Mesenchymal stem cell (in vitro differentiated cells and primary cell): Measurements from ENCODE around the gene ATOSA.

ENCODE experiments used
- DNase-seq: peaks from one replicate; pipeline ENCODE4 v3.0.0-alpha.2; 2013
- H2AFZ ChIP-seq: one replicate; pipeline ENCODE4 v1.6.1; 2013; ENCODE audit warnings: low read depth, mild to moderate bottlenecking, control low read depth, inconsistent platforms, low read length, moderate library complexity
- H2AK5ac ChIP-seq: 2 replicates; pipeline ENCODE4 v1.6.1; 2013; ENCODE audit warnings: low read length, moderate library complexity, mild to moderate bottlenecking, inconsistent platforms; ENCODE audit not compliant: severe bottlenecking
- H2BK120ac ChIP-seq: one replicate; pipeline ENCODE4 v1.6.1; 2013; ENCODE audit warnings: low read depth, mild to moderate bottlenecking, inconsistent platforms, low read length, moderate library complexity
- H2BK12ac ChIP-seq, 2 experiments: one replicate each; pipeline ENCODE4 v1.6.1; 2013; ENCODE audit warnings: inconsistent platforms in 2 of 2, low read length in 2 of 2, mild to moderate bottlenecking in 2 of 2, moderate library complexity in 2 of 2, control low read depth in 1 of 2
- H2BK15ac ChIP-seq: one replicate; pipeline ENCODE4 v1.6.1; 2013; ENCODE audit warnings: mild to moderate bottlenecking, low read depth, inconsistent platforms; ENCODE audit not compliant: poor library complexity, severe bottlenecking
- H2BK5ac ChIP-seq: 2 replicates; pipeline ENCODE4 v1.6.1; 2013; ENCODE audit warnings: low read depth, mild to moderate bottlenecking, low read length, control low read depth, inconsistent platforms; ENCODE audit not compliant: poor library complexity, severe bottlenecking
- H3K14ac ChIP-seq, 2 experiments: one replicate each; pipeline ENCODE4 v1.6.1; 2013; ENCODE audit warnings: inconsistent platforms in 2 of 2, low read length in 2 of 2, control low read depth in 1 of 2, mild to moderate bottlenecking in 1 of 2, moderate library complexity in 1 of 2
- H3K18ac ChIP-seq, 2 experiments: one replicate each; pipeline ENCODE4 v1.6.1; 2013; ENCODE audit warnings: inconsistent platforms in 2 of 2, low read length in 2 of 2, control low read depth in 1 of 2, low read depth in 1 of 2, mild to moderate bottlenecking in 1 of 2
- H3K23ac ChIP-seq, 2 experiments: one replicate each; pipeline ENCODE4 v1.6.1; 2013; ENCODE audit warnings: inconsistent platforms in 2 of 2, low read length in 2 of 2, mild to moderate bottlenecking in 2 of 2, moderate library complexity in 2 of 2, control low read depth in 1 of 2
- H3K27ac ChIP-seq: 2 replicates; pipeline ENCODE4 v1.5.1; 2013; ENCODE audit warnings: mild to moderate bottlenecking, moderate library complexity, low read length, control low read depth, inconsistent platforms; ENCODE audit not compliant: poor library complexity, severe bottlenecking
- H3K27me3 ChIP-seq, 2 experiments: 2 replicates each; pipeline versions ENCODE4 v1.6.1 to v1.7.0; 2013; ENCODE audit warnings: low read length in 2 of 2, mild to moderate bottlenecking in 2 of 2, moderate library complexity in 2 of 2, control low read depth in 1 of 2, inconsistent platforms in 1 of 2; ENCODE audit not compliant: control insufficient read depth in 1 of 2, insufficient read depth in 1 of 2
- H3K36me3 ChIP-seq, 2 experiments: 2 replicates each; pipeline versions ENCODE4 v1.6.1 to v1.7.0; 2013; ENCODE audit warnings: low read length in 2 of 2, control low read depth in 1 of 2, inconsistent platforms in 1 of 2, low read depth in 1 of 2, mild to moderate bottlenecking in 1 of 2; ENCODE audit not compliant: insufficient read depth in 2 of 2, control insufficient read depth in 1 of 2
- H3K4ac ChIP-seq, 2 experiments: one replicate each; pipeline ENCODE4 v1.6.1; 2013; ENCODE audit warnings: inconsistent platforms in 2 of 2, low read length in 2 of 2, mild to moderate bottlenecking in 2 of 2, moderate library complexity in 2 of 2, control low read depth in 1 of 2, low read depth in 1 of 2
- H3K4me1 ChIP-seq: 2 replicates; pipeline ENCODE4 v1.6.1; 2013; ENCODE audit warnings: low read depth, low read length, control low read depth; ENCODE audit not compliant: control insufficient read depth, insufficient read depth
- H3K4me2 ChIP-seq: 2 replicates; pipeline ENCODE4 v1.6.1; 2013; ENCODE audit warnings: low read length, mild to moderate bottlenecking, inconsistent platforms; ENCODE audit not compliant: poor library complexity, severe bottlenecking
- H3K4me3 ChIP-seq, 2 experiments: 2 replicates each; pipeline versions ENCODE4 v1.5.1 to v1.7.0; 2013; ENCODE audit warnings: low read length in 2 of 2, mild to moderate bottlenecking in 2 of 2, control low read depth in 1 of 2, low read depth in 1 of 2; ENCODE audit not compliant: insufficient read depth in 1 of 2
- H3K79me1 ChIP-seq: replicated peaks from 2 replicates; pipeline ENCODE4 v1.6.1; 2013; ENCODE audit warnings: mild to moderate bottlenecking, control low read depth, low read length, inconsistent platforms; ENCODE audit not compliant: poor library complexity, severe bottlenecking
- H3K9ac ChIP-seq: 2 replicates; pipeline ENCODE4 v1.7.0; 2013; ENCODE audit warnings: mild to moderate bottlenecking, low read length, moderate library complexity
- H3K9me3 ChIP-seq: 2 replicates; pipeline ENCODE4 v1.7.0; 2013; ENCODE audit warnings: mild to moderate bottlenecking, low read length; ENCODE audit not compliant: control insufficient read depth
- H4K8ac ChIP-seq: one replicate; pipeline ENCODE4 v1.6.1; 2013; ENCODE audit warnings: inconsistent platforms, mild to moderate bottlenecking, low read length, moderate library complexity
- H4K91ac ChIP-seq: one replicate; pipeline ENCODE4 v1.6.1; 2013; ENCODE audit warnings: mild to moderate bottlenecking, low read length, inconsistent platforms
- WGBS: methylation state at CpG from one replicate; pipeline ENCODE4 v1.1.7; 2013; ENCODE audit warnings: mixed read lengths; 5-methylcytosine and 5-hydroxymethylcytosine counted together

ATOSA gene

GRCh38 chr15:52645916-52646315, 33.3 kb downstream of the ATOSA start:
- Histone ChIP-seq H3K14ac (no peak overlapping the region), H3K27ac (no peak overlapping the region), H3K4ac (no peak overlapping the region), H2BK15ac (no peak overlapping the region), H3K4me3 (no peak overlapping the region), H2BK12ac (no peak overlapping the region), H2BK5ac (no peak overlapping the region), H4K91ac (no peak overlapping the region), H3K18ac (no peak overlapping the region), H3K9ac (no peak overlapping the region), H2AK5ac (no peak overlapping the region), H3K23ac (no peak overlapping the region), H3K4me1 (no peaks in the 10 kb centered on the region), H3K27me3 (no peaks in the 10 kb centered on the region), H2BK120ac (no peak overlapping the region), H4K8ac (no peak overlapping the region), H3K4me2 (no peak overlapping the region), H3K79me1 (peaks cover 7% of the 10 kb centered on the region), H3K9me3 (no peaks in the 10 kb centered on the region), H2AFZ (no peak overlapping the region), H3K36me3 (peaks cover 3 to 60% of the 10 kb centered on the region in 2 experiments)
- no peak for DNase-seq
- 98% methylated on average over 2 of the region's 2 CpGs for WGBS

- peak; percentile 51 for DNase-seq
- no peak overlapping the region for H2BK120ac ChIP-seq
- no peak overlapping the region for H3K4me3 ChIP-seq
- H2BK15ac ChIP-seq: no peak overlapping the region
- H3K9ac ChIP-seq: peak overlapping the region; percentile 60
- no peak overlapping the region for H4K91ac ChIP-seq
- no peaks in the 10 kb centered on the region for H3K27me3 ChIP-seq
- H3K27ac ChIP-seq: no peak overlapping the region
- no peak overlapping the region for H2AFZ ChIP-seq
- no peak overlapping the region for H2AK5ac ChIP-seq
- H3K14ac ChIP-seq: no peak overlapping the region
- H2BK5ac ChIP-seq: no peak overlapping the region
- H3K4ac ChIP-seq: no peak overlapping the region
- no peaks in the 10 kb centered on the region for H3K9me3 ChIP-seq
- H3K18ac ChIP-seq: no peak overlapping the region
- H3K4me1 ChIP-seq: no peaks in the 10 kb centered on the region
- no peak overlapping the region for H3K4me2 ChIP-seq
- WGBS: 56% methylated on average over 4 of the region's 5 CpGs
- peaks cover 3 to 60% of the 10 kb centered on the region in 2 experiments for H3K36me3 ChIP-seq
- peaks cover 7% of the 10 kb centered on the region for H3K79me1 ChIP-seq
- H2BK12ac ChIP-seq: no peak overlapping the region
- no peak overlapping the region for H4K8ac ChIP-seq
- H3K23ac ChIP-seq: no peak overlapping the region
Measured at GRCh38 chr15:52642386-52643361, 36.5 kb downstream of the ATOSA start.

- no peak overlapping the region for H3K4me3 ChIP-seq
- no peak overlapping the region for H2AFZ ChIP-seq
- no peak overlapping the region for H2BK12ac ChIP-seq
- H3K36me3 ChIP-seq: peaks cover 0 to 83% of the 10 kb centered on the region in 2 experiments
- no peak overlapping the region for H3K18ac ChIP-seq
- no peak overlapping the region for H2AK5ac ChIP-seq
- H3K27me3 ChIP-seq: no peaks in the 10 kb centered on the region
- no peak overlapping the region for H3K23ac ChIP-seq
- no peak overlapping the region for H3K14ac ChIP-seq
- H2BK5ac ChIP-seq: no peak overlapping the region
- 63% methylated on average over 1 of the region's 2 CpGs for WGBS
- H4K91ac ChIP-seq: no peak overlapping the region
- no peaks in the 10 kb centered on the region for H3K9me3 ChIP-seq
- no peak overlapping the region for H3K4me2 ChIP-seq
- peak; percentile 3 for DNase-seq
- H3K4ac ChIP-seq: no peak overlapping the region
- no peaks in the 10 kb centered on the region for H3K4me1 ChIP-seq
- H3K9ac ChIP-seq: no peak overlapping the region
- no peak overlapping the region for H3K27ac ChIP-seq
- no peak overlapping the region for H2BK120ac ChIP-seq
- peaks cover 4% of the 10 kb centered on the region for H3K79me1 ChIP-seq
- no peak overlapping the region for H4K8ac ChIP-seq
- H2BK15ac ChIP-seq: no peak overlapping the region
Measured at GRCh38 chr15:52636459-52636858, 42.7 kb downstream of the ATOSA start.

- H3K4me1 ChIP-seq: no peaks in the 10 kb centered on the region
- no peak overlapping the region for H3K23ac ChIP-seq
- no peak overlapping the region for H3K18ac ChIP-seq
- no peak overlapping the region for H2AFZ ChIP-seq
- H3K9me3 ChIP-seq: no peaks in the 10 kb centered on the region
- no peak overlapping the region for H2BK15ac ChIP-seq
- DNase-seq: no peak
- H3K9ac ChIP-seq: no peak overlapping the region
- no peak overlapping the region for H3K4ac ChIP-seq
- H3K14ac ChIP-seq: no peak overlapping the region
- WGBS: no CpG with 5 or more reads among the region's 1 CpG
- H2BK5ac ChIP-seq: no peak overlapping the region
- no peak overlapping the region for H3K27ac ChIP-seq
- no peak overlapping the region for H3K4me3 ChIP-seq
- no peak overlapping the region for H4K8ac ChIP-seq
- H2AK5ac ChIP-seq: no peak overlapping the region
- H3K36me3 ChIP-seq: peaks cover 0 to 83% of the 10 kb centered on the region in 2 experiments
- no peak overlapping the region for H2BK120ac ChIP-seq
- H3K79me1 ChIP-seq: peaks cover 5% of the 10 kb centered on the region
- no peak overlapping the region for H4K91ac ChIP-seq
- no peaks in the 10 kb centered on the region for H3K27me3 ChIP-seq
- H3K4me2 ChIP-seq: no peak overlapping the region
- H2BK12ac ChIP-seq: no peak overlapping the region
Measured at GRCh38 chr15:52635908-52636307, 43.3 kb downstream of the ATOSA start.
